NCI-H2196 (cell line): ENCODE measurements around the gene DERA.
"Not testable (repeated sequence)": the region's sequence is repeated elsewhere in the genome, so short reads cannot be mapped to it uniquely, and the experiment has no call there.

Experiments
- DNase-seq: peaks from one replicate; lab custom pipeline; 2025; ENCODE audit not compliant: unreplicated experiment; lab: John Stamatoyannopoulos, UW

Gene DERA

DNA sequence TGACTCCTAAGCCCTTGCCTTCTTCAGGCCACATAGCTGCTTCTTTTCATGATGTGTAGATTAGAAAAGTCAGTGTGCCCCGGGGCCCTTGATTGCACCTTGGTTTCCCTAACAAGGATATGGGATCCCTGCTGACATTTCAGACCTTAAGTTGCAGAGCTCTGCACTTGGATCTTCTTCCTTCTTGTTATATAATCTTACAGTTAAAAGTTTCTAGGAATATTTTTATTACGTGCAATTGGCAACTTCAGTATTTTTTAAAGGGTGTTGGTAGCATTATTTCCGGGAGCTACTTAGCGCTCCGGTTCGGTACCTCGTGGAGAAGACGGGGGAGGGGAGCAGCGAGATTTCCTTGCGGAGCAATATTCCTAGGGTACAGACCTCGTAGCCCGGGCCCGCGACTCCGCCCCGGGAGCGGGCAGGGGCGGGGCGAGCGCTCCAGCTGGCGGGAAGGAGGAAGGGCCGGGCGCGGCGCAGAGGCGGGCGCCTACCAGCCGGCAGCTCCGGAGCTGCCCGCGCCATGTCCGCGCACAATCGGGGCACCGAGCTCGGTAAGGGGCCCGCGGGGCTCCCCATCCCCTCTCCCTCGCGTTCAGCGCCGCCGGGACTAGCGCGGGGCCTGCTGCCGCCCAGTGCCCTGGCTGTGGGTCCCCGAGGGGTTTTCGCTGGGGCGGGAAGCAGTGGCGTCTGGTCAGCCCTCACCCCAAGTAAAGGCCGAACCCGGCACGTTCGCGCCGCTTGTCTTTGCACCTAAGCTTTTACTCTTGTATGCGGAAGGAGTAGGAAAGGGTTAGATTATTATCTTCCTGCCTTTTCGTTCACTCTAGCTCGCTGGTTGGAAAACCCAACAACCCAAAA is at the start of gene DERA:
Gene DERA, plus strand, starts transcription at position 469 of the 858 bp plus-strand sequence. Its CDS starts 52 bp downstream, at position 521.
- DNase-seq = peak; percentile 70

DNA sequence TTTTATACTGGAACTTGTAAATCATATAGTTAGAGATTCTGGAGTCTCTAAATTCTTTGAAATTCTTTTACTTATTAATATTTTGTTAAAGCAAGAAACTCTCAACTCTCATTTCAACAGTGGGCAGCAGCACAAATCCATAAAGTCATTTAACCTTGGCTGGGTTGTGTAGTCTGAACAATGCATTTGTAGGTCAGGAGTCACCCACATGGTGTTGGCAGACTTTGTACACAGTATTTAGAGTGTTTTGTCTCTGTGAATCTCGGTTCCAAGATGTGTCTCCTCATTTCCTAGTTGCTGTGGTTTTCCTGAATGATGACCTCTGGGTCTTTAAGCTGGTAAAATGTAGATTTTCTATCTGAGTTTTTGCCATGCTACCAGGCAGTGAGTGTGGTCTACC is 49.7 kb upstream of the DERA start:
- DNase-seq = no peak

DNA sequence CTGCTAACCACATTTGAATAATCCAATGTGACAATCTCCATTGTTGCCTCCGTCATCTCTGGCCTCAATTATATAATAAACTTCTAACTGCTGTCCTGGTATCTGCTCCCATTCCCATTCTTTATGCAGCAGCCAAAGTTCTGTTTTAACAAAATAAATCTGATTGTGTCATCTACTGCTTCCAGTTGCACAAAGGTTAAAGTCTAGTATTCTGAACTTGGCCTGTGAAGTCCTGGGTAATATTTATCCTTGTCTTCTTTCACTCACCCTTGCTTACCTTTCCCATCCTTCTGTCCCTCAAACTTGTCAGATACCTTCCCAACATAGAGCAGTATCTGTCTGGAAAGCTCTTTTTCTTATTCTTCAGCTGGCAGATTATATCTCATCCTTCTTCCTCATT is 48.3 kb upstream of the DERA start:
- DNase-seq = no peak

DNA sequence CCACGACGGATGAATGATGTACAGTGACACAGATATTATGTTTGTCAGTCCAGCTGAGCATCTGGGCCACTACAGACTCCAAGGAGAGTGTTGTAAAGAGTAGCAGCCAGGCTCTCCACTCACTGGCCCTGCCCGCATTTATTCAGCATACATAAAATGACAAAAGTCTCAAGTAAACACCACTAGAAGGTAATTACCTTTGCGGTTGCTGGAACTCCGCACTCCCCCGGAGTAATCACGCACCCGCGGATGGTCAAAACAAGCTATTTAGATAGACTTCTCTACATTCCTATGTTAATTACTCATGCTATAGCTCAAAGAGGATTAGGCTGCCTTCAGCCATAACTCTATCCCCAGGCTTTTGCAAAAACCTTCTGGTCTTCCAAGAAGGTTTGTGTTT is 47.8 kb upstream of the DERA start:
- no peak for DNase-seq

DNA sequence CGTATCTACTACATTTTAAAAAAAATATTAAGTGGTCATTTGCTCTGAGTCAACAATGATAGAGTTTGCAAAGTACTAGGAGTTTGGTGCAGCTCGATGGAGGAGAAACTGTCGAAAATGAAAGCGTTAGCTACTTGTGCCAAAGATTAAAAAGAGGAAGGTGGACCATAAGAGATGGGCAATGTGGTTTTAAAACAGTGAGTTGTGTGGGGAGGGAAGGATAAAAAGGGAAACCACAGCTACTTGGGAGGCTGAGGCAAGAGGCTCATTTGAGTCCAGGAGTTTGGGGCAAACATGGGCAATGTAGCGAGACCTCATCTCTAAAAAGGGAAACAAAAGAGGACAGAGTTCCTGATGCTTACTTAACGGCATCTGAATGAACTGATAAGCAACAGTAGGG is 47.1 kb upstream of the DERA start:
- DNase-seq = no peak

DNA sequence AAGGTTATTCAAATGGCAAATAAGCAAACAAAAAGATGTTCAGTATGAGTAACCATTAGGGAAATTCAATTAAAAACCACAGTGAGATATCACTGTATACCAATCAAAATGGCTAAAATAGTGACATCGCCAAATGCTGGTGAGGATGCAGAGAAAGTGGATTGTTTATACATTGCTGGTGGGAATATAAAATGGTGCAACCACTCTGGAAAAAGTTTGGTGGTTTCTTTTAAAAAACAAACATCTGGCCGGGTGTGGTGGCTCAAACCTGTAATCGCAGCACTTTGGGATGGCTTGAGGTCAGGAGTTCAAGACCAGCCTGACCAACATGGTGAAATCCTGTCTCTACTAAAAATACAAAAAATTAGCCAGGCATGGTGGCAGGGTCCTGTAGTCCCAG is 42.9 kb upstream of the DERA start:
- DNase-seq = no peak

DNA sequence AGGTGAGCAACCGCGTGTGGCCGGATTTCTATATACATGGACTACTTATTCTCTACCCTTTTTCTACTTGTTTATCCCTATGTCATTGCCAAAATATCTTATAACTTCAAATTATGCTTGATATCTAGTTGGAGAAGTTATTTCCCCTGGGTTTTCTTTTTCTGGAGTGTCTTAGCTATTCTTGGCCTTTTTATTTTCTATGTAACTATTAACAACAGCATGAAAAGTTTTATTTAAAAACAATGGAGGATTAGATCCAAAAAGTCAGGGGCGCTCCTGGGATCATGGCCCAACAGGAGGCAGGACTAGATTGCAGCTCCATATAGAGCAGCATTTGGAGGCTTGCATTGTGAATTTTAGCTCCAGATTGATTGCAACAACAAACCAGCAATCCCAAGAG is 37.6 kb upstream of the DERA start:
- DNase-seq = no peak

DNA sequence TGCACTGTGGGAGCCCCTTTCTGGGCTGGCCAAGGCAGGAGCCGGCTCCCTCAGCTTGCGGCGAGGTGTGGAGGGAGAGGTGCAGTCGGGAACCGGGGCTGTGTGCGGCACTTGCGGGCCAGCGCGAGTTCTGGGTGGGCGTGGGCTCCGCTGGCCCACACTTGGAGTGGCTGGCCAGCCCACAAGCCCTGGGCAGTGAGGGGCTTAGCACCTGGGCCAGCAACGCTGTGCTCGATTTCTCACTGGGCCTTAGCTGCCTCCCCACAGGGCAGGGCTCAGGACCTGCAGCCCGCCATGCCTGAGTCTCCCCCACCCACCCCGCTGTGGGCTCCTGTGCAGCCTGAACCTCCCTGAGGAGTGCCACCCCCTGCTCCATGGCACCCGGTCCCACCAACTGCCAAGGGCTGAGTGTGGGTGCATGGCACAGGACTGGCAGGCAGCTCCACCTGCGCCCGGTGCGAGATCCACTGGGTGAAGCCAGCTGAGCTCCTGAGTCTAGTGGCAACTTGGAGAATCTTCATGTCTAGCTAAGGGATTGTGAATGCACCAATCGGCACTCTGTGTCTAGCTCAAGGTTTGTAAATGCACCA is 36.5 kb upstream of the DERA start:
- not testable (repeated sequence) for DNase-seq

DNA sequence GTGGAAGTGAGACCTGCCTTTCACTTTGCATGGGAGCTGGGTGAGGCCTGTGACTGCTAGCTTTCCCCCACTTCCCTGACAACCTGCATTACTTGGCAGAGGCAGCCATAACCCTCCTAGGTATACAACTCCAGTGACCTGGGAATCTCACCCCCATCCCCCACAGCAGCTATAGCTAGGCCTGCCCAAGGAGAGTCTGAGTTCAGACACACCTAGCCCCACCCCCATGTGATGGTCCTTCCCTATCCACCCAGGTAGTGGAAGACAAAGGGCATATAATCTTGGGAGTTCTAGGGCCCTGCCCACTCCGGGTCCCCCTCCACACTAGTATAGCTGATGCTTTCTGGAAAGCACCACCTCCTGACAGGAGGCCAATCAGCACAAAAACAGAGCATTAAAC is 35.3 kb upstream of the DERA start:
- DNase-seq = no peak

DNA sequence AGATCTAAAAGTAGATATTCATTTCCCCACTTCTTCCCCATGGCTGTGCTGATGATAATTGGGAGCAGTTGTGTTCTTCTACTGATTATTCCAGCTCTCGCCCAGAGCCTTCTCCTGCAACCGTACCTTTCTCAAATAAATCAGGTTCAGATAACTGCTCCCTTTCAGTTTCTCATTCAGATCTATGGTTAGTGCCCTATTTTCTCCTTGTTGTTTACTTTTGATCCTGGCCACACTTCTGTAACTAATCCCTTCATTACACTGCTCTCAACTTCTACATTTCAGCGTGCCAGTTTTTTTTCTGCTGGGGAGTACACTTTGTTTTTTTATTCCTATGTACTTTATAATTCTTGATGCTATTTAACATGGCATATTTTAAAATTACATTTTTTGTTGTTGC is 31.7 kb upstream of the DERA start:
- no peak for DNase-seq

DNA sequence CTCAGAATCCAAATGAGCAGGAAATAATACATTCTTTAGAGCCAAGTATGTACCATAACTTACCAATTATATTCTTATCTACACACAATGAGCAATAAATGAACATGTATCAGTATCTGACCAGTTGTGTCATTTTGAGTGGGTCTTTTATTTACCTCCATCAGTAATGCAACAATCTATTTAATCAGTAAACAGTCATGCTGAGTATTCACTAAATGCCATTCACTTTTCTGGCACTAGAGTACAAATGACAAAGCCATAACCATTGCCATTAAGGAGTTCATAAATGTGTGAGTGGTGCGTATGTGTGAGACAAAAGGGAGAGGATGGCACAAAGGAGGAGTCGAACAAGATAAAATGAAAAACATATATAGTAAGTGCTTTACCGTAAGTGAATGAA is 30.4 kb upstream of the DERA start:
- no peak for DNase-seq

DNA sequence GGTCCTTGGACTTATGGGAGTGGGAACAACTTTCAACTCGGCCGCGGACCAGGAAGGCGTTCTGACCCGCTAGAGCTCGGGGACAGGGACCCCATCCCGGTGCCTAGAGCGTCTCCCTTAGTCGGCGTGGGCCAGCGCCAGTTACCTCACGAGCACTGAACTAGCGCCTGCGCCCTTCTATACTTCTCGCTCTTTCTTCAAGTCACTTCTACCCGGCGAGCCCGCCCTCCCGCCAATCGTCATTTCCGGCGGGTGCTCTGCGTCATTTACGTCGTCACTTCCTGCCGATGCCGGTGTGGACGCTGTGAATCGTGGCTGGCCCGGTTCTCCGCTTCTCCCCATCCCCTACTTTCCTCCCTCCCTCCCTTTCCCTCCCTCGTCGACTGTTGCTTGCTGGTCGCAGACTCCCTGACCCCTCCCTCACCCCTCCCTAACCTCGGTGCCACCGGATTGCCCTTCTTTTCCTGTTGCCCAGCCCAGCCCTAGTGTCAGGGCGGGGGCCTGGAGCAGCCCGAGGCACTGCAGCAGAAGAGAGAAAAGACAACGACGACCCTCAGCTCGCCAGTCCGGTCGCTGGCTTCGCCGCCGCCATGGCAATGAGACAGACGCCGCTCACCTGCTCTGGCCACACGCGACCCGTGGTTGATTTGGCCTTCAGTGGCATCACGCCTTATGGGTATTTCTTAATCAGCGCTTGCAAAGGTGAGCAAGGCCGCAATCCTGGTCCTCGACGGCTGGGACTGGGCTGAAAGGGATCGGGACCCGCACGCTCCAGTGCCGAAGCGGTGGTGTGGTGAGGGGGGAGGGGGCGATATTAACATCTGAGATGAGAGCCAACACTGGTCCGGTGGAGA is 28.8 kb upstream of the DERA start, which contains the start of gene STRAP:
Gene STRAP, plus strand, starts transcription at position 270 of the 854 bp plus-strand sequence. Its CDS starts 321 bp downstream, at position 591.
- DNase-seq = peak; percentile 79

DNA sequence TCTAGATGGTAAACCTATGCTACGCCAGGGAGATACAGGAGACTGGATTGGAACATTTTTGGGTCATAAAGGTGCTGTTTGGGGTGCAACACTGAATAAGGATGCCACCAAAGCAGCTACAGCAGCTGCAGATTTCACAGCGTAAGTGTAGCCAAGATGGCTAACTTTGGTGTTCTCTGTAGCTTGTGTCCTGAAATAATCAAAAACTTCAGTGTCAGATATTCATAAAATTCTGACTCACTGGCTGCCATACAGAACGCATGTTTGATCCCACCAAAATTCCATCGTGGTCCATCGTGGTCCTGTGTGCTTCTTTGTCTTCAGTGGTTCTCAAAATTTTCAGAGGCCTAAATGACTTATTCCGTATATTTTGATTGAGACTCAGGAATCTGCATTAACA is 27.6 kb upstream of the DERA start:
- no peak for DNase-seq

DNA sequence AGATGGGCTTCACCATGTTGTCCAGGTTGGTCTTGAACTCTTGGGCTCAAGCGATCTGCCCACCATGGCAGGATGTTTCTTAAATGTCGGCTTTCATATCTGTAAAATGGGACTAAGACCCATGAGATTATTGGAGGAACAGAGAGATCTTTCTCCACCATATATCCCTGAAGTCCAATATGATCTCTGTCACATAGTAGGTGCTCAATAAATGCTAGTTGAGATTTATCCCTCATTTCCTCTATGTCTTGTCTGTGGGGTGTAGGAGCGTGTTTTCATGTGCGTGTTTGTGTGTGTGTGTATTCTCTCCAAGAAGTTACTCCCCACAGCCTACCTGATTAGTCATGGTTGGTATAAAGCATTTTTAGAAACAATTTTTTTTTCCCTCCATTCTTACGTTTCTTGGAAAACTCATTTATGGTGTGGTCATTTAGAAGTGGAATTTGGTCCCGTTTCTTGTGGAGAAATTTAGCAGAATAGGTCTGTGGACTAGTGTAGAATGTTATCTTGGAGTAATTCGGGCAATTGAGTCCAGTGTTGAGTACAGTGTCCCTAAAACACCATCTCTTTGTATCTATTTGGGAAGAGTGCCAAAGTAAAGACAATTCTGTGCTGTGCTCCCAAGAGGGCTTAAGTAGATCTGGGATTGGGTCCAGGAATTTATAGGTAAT is 24.6 kb upstream of the DERA start:
- peak; percentile 26 for DNase-seq

DNA sequence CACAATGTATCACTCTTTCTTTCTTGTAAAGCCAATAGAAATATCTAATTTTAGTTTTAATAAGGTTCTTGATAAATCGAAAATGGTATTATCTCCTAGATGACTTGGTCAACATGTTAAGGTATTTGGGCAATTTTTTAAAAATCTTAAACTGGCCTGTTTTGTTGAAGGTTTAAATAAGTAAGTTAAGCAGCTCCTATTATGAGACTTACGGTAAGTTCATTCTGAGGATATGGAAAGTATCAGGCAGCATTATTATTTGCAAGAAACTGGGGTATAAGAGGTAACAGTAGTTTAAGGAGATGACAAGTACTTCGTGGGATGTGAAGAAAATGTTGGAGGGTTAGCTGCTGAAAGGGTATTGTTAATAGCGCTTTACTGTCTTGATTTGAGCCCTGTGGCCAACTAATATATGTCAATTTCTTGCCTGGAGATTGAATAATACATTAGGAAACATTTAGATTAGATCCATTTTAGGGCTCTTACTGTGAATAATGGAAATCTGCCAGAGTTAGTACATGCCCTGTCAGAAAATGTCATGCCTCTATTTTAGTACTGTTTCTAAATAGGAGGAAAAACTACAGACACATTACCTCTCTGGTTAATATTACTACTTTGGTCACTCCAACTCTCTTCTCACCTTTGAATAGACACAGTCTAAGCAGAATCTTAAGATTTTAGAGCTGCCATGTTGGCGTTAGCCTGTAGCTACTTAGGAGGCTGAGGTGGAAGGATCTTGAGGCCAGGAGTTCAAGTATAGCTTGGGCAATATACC is 23.9 kb upstream of the DERA start:
- no peak for DNase-seq

DNA sequence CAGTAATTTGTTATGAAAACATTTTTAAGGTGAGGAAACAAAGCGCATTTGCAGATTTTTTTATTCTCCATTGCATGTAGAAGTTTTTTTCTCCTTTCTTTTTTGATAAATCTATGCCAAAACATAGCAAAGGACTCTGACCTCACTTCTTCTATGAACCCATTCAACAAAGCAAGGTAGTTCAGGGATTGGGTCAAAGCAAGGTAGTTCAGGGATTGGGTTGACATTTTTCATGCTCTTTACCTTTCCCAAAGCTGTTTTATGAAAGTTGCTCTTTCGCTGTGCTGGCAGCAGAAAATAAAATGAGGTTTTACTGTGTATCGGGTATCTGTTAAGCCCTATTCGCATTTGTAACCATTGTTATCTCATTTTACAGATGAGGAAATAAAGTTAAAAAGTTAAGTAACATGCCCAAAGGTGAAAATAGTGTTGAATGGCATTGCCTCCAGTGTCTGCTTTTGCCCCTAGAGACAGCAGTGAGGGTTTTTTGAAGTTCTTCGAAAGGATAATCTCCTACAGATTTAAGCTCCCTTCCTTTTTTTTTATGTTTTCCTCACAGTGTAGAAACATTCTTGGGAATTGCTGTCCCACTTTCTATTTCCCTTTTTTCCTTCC is 18.4 kb upstream of the DERA start:
- no peak for DNase-seq

DNA sequence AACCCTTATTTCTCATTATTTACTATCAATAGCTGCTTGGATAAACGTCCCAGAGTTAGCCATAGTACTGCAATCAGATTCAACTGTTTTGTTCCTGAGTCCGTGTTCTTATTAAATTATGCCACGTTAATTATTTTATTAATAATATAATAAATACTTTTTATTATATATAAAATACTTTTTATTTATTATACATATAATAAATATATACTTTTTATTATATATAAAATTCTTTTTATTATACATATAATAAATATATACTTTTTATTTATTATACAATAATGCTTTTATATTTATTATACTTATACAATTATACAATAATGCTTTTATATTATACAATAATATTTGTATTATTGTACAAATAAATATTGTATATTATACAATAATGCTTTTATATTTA is 17.9 kb upstream of the DERA start:
- no peak for DNase-seq

DNA sequence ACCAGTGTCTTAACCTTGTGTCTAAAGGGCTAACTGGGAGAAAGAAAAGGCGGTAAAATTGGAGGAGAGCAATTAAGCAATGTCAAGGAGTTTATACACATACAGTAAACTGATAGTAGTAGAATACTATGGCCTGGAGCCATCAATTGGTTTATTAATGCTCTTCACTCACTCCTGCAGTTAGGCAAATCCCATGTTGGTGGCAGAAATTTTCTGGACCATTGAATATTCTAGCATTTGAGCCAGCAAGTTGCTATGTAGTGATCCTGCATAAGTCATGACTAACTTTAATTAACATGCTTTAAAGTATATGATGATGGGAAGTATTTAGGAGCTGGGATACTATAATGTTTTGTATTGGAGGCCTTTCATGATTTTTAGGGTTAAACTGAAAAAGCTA is 14.3 kb upstream of the DERA start:
- DNase-seq = no peak

DNA sequence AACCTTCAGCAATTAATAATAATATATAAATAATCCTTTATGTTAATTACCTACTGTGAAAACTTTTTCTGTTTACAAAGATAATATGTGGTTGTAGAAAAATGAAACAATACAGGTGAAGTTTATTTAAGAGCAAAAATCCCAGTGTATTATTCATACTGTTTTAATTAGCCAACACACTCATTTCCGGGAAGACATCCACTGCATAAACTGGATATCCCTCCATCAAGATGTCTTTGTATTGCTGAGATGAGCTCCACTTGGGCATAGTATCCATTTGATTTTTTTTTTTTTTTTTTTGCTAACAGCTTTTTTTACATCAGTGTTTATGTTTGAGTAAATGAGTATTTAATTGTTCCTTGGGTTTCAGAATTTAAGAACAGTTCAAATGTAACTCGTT is 13.7 kb upstream of the DERA start:
- no peak for DNase-seq

DNA sequence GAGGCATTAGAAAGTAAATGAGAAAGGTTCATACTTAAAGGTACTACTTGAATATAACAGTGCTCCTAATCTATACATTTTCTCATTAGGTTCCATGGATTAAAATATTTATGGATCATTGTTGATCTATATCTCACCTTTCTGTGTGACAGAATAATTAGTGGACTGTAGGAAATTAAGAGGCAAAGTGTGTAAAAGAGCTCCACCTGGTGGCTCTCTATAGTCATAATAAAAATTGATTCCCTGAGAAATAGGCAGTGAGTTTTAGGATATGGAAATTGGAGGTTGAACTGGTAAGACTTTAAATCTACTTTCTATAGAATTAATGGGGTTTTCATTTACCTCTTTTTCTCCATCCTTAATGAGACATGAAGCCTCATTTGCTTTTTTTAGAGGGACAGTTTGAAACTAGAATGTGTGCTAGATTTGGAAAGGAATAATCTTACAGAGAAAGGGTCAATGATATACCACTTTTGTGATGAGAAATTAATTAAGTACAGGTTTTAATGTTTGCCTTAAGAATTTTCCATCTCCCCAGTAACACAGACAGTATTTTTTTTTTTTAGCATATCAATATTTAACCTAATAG is 11.8 kb upstream of the DERA start:
- peak; percentile 9 for DNase-seq
